Epithelial cell of prostate (primary cell): ENCODE data around the gene FBP1.

Source experiments
- DNase-seq: peaks from one replicate; pipeline ENCODE4 v3.0.0-alpha.2; 2011; ENCODE audit warnings: low read depth, low spot score
- H3K27ac ChIP-seq: fragments of 450-650 bp; 2 replicates; pipeline ENCODE4 v1.5.1; 2017; ENCODE audit warnings: mild to moderate bottlenecking

The FBP1 gene

GRCh38 chr9:94657021-94657725 lies 17.9 kb upstream of the FBP1 start:
- no peak for DNase-seq
- H3K27ac ChIP-seq: no peak overlapping the region

GRCh38 chr9:94656200-94656599 lies 16.9 kb upstream of the FBP1 start:
- H3K27ac ChIP-seq: no peak overlapping the region
- DNase-seq: no peak

GRCh38 chr9:94655739-94656138 lies 16.4 kb upstream of the FBP1 start:
- H3K27ac ChIP-seq: no peak overlapping the region
- DNase-seq: no peak

GRCh38 chr9:94654165-94654894 lies 15.0 kb upstream of the FBP1 start:
- H3K27ac ChIP-seq: no peak overlapping the region
- no peak for DNase-seq

- peak overlapping the region; percentile 73 for H3K27ac ChIP-seq
- DNase-seq: no peak
These were observed 11.6 kb upstream of the FBP1 start for GRCh38 chr9:94650949-94651348.

- H3K27ac ChIP-seq: peak overlapping the region; percentile 73
- peak; percentile 29 for DNase-seq
These were observed 9.9 kb upstream of the FBP1 start for GRCh38 chr9:94649100-94649819.

GRCh38 chr9:94648185-94648584 lies 8.9 kb upstream of the FBP1 start:
- DNase-seq: no peak
- H3K27ac ChIP-seq: peak overlapping the region; percentile 73

GRCh38 chr9:94645901-94646300 lies 6.6 kb upstream of the FBP1 start:
- no peak for DNase-seq
- H3K27ac ChIP-seq: no peak overlapping the region

GRCh38 chr9:94644543-94644942 lies 5.2 kb upstream of the FBP1 start:
- no peak for DNase-seq
- H3K27ac ChIP-seq: no peak overlapping the region

GRCh38 chr9:94643741-94644140 lies 4.4 kb upstream of the FBP1 start:
- H3K27ac ChIP-seq: no peak overlapping the region
- DNase-seq: no peak

- no peak overlapping the region for H3K27ac ChIP-seq
- no peak for DNase-seq
These were observed 3.9 kb upstream of the FBP1 start for GRCh38 chr9:94643176-94643575.

- H3K27ac ChIP-seq: no peak overlapping the region
- DNase-seq: no peak
These were observed 3.2 kb upstream of the FBP1 start for GRCh38 chr9:94642501-94642900.

- no peak overlapping the region for H3K27ac ChIP-seq
- DNase-seq: no peak
These were observed 670 bp upstream of the FBP1 start for GRCh38 chr9:94639999-94640376.

GRCh38 chr9:94638335-94639060 lies 820 bp downstream of the FBP1 start:
- DNase-seq: no peak
- H3K27ac ChIP-seq: no peak overlapping the region

- H3K27ac ChIP-seq: no peak overlapping the region
- no peak for DNase-seq
These were observed 6.6 kb downstream of the FBP1 start for GRCh38 chr9:94632737-94633136.

- no peak for DNase-seq
- H3K27ac ChIP-seq: no peak overlapping the region
These were observed 7.7 kb downstream of the FBP1 start for GRCh38 chr9:94631599-94631998.

- no peak overlapping the region for H3K27ac ChIP-seq
- DNase-seq: peak; percentile 51
These were observed 8.5 kb downstream of the FBP1 start for GRCh38 chr9:94630833-94631232.

- H3K27ac ChIP-seq: no peak overlapping the region
- no peak for DNase-seq
These were observed 9.0 kb downstream of the FBP1 start for GRCh38 chr9:94630281-94630680.

- no peak for DNase-seq
These were observed 12.0 kb downstream of the FBP1 start for GRCh38 chr9:94627287-94627686.

GRCh38 chr9:94625835-94626234 lies 13.5 kb downstream of the FBP1 start:
- H3K27ac ChIP-seq: no peak overlapping the region
- no peak for DNase-seq

More at GRCh38 chr9:94627287-94627686, 12.0 kb downstream of the FBP1 start:
- H3K27ac ChIP-seq: no peak overlapping the region

GRCh38 chr9:94624629-94625028 lies 14.7 kb downstream of the FBP1 start:
- DNase-seq: no peak
- H3K27ac ChIP-seq: no peak overlapping the region
